Ovary (tissue), 3 donors: ENCODE data around the gene SCAPER.

Experiments used
- CTCF ChIP-seq, 3 donors: fragments of 450-650 bp in 2 of 3; fragments of 200-600 bp in 1 of 3; IDR thresholded peaks; one replicate each; pipeline versions ENCODE4 v1.5.1 to v1.8.0; 2016 to 2022; ENCODE audit warnings: antibody characterized with exemption in 3 of 3, mild to moderate bottlenecking in 1 of 3
- EP300 ChIP-seq: sonication (generic); formaldehyde crosslinking; IDR thresholded peaks from one replicate; pipeline ENCODE4 v1.6.1; 2017; ENCODE audit warnings: antibody characterized with exemption
- POLR2A ChIP-seq: fragments of 450-650 bp; IDR thresholded peaks from one replicate; pipeline ENCODE4 v1.6.1; 2017; ENCODE audit warnings: antibody characterized with exemption, mild to moderate bottlenecking, moderate library complexity
- donor health status: DM: no; HTN: no; CAD: no.

GRCh38 chr15:76696840-76697239 lies 208.3 kb downstream of the SCAPER start:
- no peak for TF ChIP-seq CTCF (IDR thresholded peaks at IDR 0.05)
- no peak for TF ChIP-seq POLR2A
- TF ChIP-seq EP300, result no peak
